ENCODE measurements around the gene SMOC2.
"Not testable (repeated sequence)": the region's sequence is repeated elsewhere in the genome, so short reads cannot be mapped to it uniquely, and the experiment has no call there.

SMOC2 gene

GRCh38 chr6:168518867-168519266, 77.9 kb downstream of the SMOC2 start:
- no peak for DNase-seq (ENCODE audit: low spot score)

GRCh38 chr6:168520233-168520632, 79.2 kb downstream of the SMOC2 start:
- no peak for DNase-seq (ENCODE audit: low spot score)

GRCh38 chr6:168524571-168525001, 83.6 kb downstream of the SMOC2 start:
- no peak for DNase-seq (ENCODE audit: low spot score)

GRCh38 chr6:168525114-168525513, 84.1 kb downstream of the SMOC2 start:
- no peak for DNase-seq (ENCODE audit: low spot score)

- no peak for DNase-seq (ENCODE audit: low spot score)
Measured at GRCh38 chr6:168525926-168526630, 85.1 kb downstream of the SMOC2 start.

- no peak for DNase-seq (ENCODE audit: low spot score)
Measured at GRCh38 chr6:168526841-168527281, 85.9 kb downstream of the SMOC2 start.

GRCh38 chr6:168527451-168528210, 86.6 kb downstream of the SMOC2 start:
- DNase-seq (ENCODE audit: low spot score), result no peak

- no peak for DNase-seq (ENCODE audit: low spot score)
Measured at GRCh38 chr6:168528474-168529095, 87.6 kb downstream of the SMOC2 start.

GRCh38 chr6:168529214-168529613, 88.2 kb downstream of the SMOC2 start:
- no peak for DNase-seq (ENCODE audit: low spot score)

GRCh38 chr6:168530653-168531071, 89.7 kb downstream of the SMOC2 start:
- DNase-seq (ENCODE audit: low spot score), result no peak

- no peak for DNase-seq (ENCODE audit: low spot score)
Measured at GRCh38 chr6:168532070-168532469, 91.1 kb downstream of the SMOC2 start.

- DNase-seq (ENCODE audit: low spot score), result no peak
Measured at GRCh38 chr6:168533414-168533813, 92.4 kb downstream of the SMOC2 start.

- no peak for DNase-seq (ENCODE audit: low spot score)
Measured at GRCh38 chr6:168534265-168534664, 93.3 kb downstream of the SMOC2 start.

GRCh38 chr6:168535711-168536110, 94.7 kb downstream of the SMOC2 start:
- no peak for DNase-seq (ENCODE audit: low spot score)

GRCh38 chr6:168536196-168536595, 95.2 kb downstream of the SMOC2 start:
- DNase-seq (ENCODE audit: low spot score), result no peak

GRCh38 chr6:168536665-168537539, 95.9 kb downstream of the SMOC2 start:
- no peak for DNase-seq (ENCODE audit: low spot score)

GRCh38 chr6:168537540-168537884, 96.5 kb downstream of the SMOC2 start:
- DNase-seq (ENCODE audit: low spot score), result no peak

- not testable (repeated sequence) for DNase-seq (ENCODE audit: low spot score)
Measured at GRCh38 chr6:168538188-168538891, 97.4 kb downstream of the SMOC2 start.

- DNase-seq (ENCODE audit: low spot score), result no peak
Measured at GRCh38 chr6:168538892-168539811, 98.2 kb downstream of the SMOC2 start.

- DNase-seq (ENCODE audit: low spot score), result no peak
Measured at GRCh38 chr6:168540713-168541291, 99.8 kb downstream of the SMOC2 start.
